ENCODE results near the gene CLDN12. TPM values are rescaled to one million over a fixed set of nuclear protein-coding genes. Genes with fewer than 3 reads are reported as not detected.

The CLDN12 gene
- total and polyA plus RNA-seq, 2 of the 13 experiments (the other 11 are each of a cell fraction or from before 2014, with no cell fraction given): 44.1 to 114 TPM

DNA sequence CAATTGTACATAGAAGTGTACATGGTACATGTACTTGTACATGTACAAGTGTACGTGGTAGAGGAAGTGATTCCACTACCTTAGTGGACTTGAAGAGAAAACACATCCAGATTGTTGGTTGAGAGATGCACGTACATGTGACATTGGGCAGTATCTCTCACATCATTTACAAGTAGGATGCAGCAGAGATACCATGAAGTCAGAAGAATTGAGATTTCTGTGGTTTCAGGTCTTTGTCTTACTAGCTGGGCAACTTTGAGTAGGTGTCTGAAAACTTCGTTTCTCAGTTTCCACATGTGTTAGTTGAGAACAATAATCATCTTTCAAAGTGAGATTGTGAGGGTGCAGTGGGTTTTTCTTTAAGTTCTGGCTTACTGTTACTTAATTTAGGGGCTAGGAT is 21.5 kb downstream of the CLDN12 start (continued):
- no peak for TF ChIP-seq ARNT (IDR thresholded peaks at IDR 0.05)
- no peak for TF ChIP-seq KMT2B (CRISPR knock-in tag; IDR thresholded peaks at IDR 0.05)
- TF ChIP-seq MZF1 (CRISPR knock-in tag; IDR thresholded peaks at IDR 0.05; ENCODE audit: borderline replicate concordance): no peak
- TF ChIP-seq, protein P1, sequence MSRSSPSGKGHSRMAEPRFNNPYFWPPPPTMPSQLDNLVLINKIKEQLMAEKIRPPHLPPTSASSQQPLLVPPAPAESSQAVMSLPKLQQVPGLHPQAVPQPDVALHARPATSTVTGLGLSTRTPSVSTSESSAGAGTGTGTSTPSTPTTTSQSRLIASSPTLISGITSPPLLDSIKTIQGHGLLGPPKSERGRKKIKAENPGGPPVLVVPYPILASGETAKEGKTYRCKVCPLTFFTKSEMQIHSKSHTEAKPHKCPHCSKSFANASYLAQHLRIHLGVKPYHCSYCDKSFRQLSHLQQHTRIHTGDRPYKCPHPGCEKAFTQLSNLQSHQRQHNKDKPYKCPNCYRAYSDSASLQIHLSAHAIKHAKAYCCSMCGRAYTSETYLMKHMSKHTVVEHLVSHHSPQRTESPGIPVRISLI (CRISPR knock-in tag; IDR thresholded peaks at IDR 0.05; ENCODE audit: borderline replicate concordance): no peak
- TF ChIP-seq POLR2AphosphoS2 (IDR thresholded peaks at IDR 0.05; ENCODE audit: low read depth, low read length): no peak

DNA sequence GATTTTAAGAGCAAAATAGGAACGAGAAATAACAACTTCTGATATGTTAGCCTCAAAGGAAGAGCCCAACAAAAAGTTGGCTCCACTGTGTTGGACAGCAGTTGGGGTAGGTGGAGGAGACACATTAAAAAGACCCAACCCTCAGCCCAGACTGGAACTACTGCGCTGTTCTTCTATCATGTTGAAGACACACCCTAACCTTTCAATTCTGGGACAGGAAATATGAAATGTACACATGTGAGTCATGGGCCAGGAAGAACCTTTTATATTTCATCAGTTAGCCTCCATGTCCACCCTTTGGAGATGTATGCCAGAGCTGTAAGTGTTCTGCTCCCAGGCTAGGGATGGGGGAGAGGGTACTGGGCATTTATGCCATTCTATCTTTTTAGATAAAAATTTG is 22.1 kb downstream of the CLDN12 start:
- no peak overlapping the region for H3K4me2 ChIP-seq (ENCODE audit: low read depth, low read length)
- FAIRE-seq: no peak
- TF ChIP-seq ASH2L (IDR thresholded peaks at IDR 0.05; ENCODE audit: insufficient read length, low read depth, low read length): no peak
- TF ChIP-seq, protein P2, sequence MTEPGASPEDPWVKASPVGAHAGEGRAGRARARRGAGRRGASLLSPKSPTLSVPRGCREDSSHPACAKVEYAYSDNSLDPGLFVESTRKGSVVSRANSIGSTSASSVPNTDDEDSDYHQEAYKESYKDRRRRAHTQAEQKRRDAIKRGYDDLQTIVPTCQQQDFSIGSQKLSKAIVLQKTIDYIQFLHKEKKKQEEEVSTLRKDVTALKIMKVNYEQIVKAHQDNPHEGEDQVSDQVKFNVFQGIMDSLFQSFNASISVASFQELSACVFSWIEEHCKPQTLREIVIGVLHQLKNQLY (CRISPR knock-in tag; IDR thresholded peaks at IDR 0.05): no peak
- TF ChIP-seq FOXJ3 (CRISPR knock-in tag; IDR thresholded peaks at IDR 0.05; ENCODE audit: borderline replicate concordance): no peak
- TF ChIP-seq RORA (CRISPR knock-in tag; IDR thresholded peaks at IDR 0.05): no peak
- no peak for TF ChIP-seq ZBTB7A (CRISPR knock-in tag; IDR thresholded peaks at IDR 0.05)
- no peak for TF ChIP-seq PHB2 (IDR thresholded peaks at IDR 0.05; ENCODE audit: partially characterized antibody)
- TF ChIP-seq ZNF407 (CRISPR knock-in tag; IDR thresholded peaks at IDR 0.05; ENCODE audit: not compliant biosample characterization): no peak
- TF ChIP-seq HMG20A (CRISPR knock-in tag; IDR thresholded peaks at IDR 0.05; ENCODE audit: borderline replicate concordance): no peak

More for the DNA sequence above, 22.1 kb downstream of the CLDN12 start:
- ChIA-PET POLR2A (no interaction called here), CTCF (ENCODE audit: low intra/inter-chr PET ratio, low total read pairs) (no interaction called here)
- no peak for DNase-seq (ENCODE audit: low spot score)
- in situ Hi-C loops (cut with HindIII; ENCODE audit: extremely low pct_ligation_motif_present, low pct_unique_long_range_greater_than_20kb) (no loop called here), intact Hi-C loops (cut with micrococcal nuclease; ENCODE audit: unreplicated experiment) (loop anchor here (5.0 to 10.0 kb wide), 3 partner anchors 128 to 1881 kb away; no protein-coding TSS in a partner anchor)
- no peaks in the 10 kb centered on the region for H3K79me2 ChIP-seq (ENCODE audit: insufficient read depth, low read length)
- H3K4me1 ChIP-seq (ENCODE audit: insufficient read depth, low read length): no peaks in the 10 kb centered on the region
- H2AFZ ChIP-seq (ENCODE audit: low read length): no peak overlapping the region
- H4K20me1 ChIP-seq (ENCODE audit: insufficient read depth, low read length): no peaks in the 10 kb centered on the region
- H3K9me3 ChIP-seq (ENCODE audit: low read length): no peaks in the 10 kb centered on the region
- BruUV-seq (replicated peaks): no TSS peak
- H3K36me3 ChIP-seq (replicated peaks in 1 of 2; ENCODE audit: control insufficient read depth in 1 of 2, insufficient read depth in 2 of 2, low read length in 2 of 2): no peaks in the 10 kb centered on the region
- H3K9ac ChIP-seq (ENCODE audit: insufficient read depth, low read depth, low read length): no peak overlapping the region
- no peaks in the 10 kb centered on the region for H3K27me3 ChIP-seq (ENCODE audit: control insufficient read depth in 1 of 2, insufficient read depth in 2 of 2, low read length in 2 of 2)
- WGBS (ENCODE audit: low lambda C conversion rate): 15% methylated on average over 2 of the region's 2 CpGs
- H3K4me3 ChIP-seq (replicated peaks in 1 of 3; ENCODE audit: insufficient read depth in 1 of 3, low read depth in 2 of 3, low read length in 3 of 3): no peak overlapping the region
- H3K27ac ChIP-seq (ENCODE audit: extremely low read length, insufficient read depth, low read length): no peak overlapping the region
- ATAC-seq: no peak

Data from HepG2 (cell line).